ENCODE data around the gene PGC.

Gene PGC

DNA sequence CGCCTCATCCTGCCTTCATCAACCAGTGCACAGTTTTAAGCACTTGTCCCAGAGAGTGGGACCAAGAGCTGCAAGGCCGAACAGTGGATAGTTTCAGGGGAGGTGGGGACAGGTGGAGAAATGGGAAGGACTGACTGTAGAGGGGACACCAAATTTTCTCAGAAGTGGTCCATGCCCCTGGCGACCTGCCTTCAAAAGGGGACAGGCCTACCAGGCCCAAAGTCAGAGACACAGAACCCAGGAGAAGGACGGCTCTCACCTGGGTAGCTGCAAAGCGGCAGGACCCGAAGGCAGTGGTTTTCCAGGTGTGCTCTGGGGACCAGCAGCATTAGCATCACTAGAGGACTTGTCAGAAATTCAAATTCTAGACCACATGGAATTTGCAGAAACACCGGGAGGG, 17.6 kb downstream of the PGC start:
- Mint-ChIP-seq H3K27ac (ENCODE audit: low read depth) (peak overlapping the region; percentile 55), H3K4me1 (peaks cover 54% of the 10 kb centered on the region), H3K36me3 (ENCODE audit: insufficient read depth) (peaks cover 13% of the 10 kb centered on the region), H3K4me3 (no peak overlapping the region), H3K9me3 (no peaks in the 10 kb centered on the region), H3K27me3 (no peaks in the 10 kb centered on the region)
- DNase-seq (ENCODE audit: low spot score in 2 of 2) = no peak
- no peak for ATAC-seq (replicated peaks; ENCODE audit: extremely low read depth, poor library complexity, severe bottlenecking)

DNA sequence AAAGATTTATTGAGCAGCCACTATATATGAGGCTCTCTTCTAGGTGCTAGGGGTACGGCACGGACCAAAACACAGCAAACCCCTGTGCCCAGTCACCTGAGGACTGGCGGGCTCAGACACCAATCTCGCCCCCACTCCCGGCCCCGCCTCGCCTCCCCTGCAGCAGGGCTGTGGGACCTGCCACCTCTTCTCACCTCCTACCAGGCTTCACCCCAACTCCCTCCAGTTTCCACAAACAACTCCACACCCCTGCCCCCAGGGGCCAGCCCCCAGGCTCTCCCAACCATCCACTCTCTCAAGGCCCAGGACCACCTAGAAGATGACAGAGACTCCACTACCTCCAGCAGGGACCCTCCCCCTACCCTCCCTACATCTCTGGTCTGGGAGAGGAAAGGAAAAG, 18.2 kb downstream of the PGC start:
- Mint-ChIP-seq H3K36me3 (ENCODE audit: insufficient read depth) (peaks cover 13% of the 10 kb centered on the region), H3K4me3 (peak overlapping the region; percentile 37), H3K9me3 (no peaks in the 10 kb centered on the region), H3K27ac (ENCODE audit: low read depth) (peak overlapping the region; percentile 61), H3K4me1 (peaks cover 57% of the 10 kb centered on the region), H3K27me3 (no peaks in the 10 kb centered on the region)
- ATAC-seq (replicated peaks; ENCODE audit: extremely low read depth, poor library complexity, severe bottlenecking) (no peak), DNase-seq (ENCODE audit: low spot score in 2 of 2) (no peak)

DNA sequence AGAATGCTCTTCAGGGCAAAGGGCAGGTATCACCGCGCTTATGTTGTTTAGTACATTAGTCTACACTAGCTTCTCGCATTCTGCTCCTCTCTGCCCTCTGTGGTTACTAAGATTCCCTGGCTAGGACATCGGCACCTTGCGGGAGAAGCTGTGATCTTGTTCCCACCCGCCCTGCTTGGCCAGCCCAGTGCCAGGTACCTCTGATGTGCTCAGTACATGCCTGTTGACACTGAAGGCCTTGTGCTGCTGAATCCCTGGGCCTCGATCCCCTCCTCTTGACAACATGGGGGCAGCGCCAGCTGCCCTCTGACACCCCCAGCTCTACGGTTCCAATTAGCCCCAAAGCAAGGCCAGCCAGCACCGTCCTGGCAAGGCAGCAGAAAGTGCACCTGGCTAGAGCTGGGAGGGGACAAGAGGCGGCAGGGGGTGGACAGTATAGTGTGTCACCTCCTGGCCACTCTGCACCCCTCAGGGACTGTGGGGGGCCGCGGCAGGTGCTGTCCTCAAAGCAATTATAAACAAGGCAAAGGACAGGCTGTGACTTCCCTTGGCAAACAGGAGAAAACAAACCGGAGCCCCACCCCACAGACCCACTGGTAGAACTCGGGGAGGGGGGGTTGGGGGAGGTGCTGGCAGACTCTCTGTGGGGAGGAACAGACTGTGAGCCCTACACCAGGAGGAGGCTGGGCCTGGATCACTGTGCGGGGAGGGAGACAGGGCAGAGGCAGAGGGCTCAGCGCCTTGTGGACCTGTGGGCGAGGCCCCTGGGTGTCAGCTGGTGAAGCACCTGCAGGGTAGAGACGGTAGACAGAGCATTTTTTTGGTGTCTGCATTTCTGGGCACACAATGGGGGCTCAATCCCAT, 18.9 kb downstream of the PGC start:
- H3K9me3 Mint-ChIP-seq = no peaks in the 10 kb centered on the region
- peaks cover 11% of the 10 kb centered on the region for H3K36me3 Mint-ChIP-seq (ENCODE audit: insufficient read depth)
- no peaks in the 10 kb centered on the region for H3K27me3 Mint-ChIP-seq
- H3K4me3 Mint-ChIP-seq = peak overlapping the region; percentile 37
- H3K27ac Mint-ChIP-seq (ENCODE audit: low read depth) = peak overlapping the region; percentile 61
- ATAC-seq (replicated peaks; ENCODE audit: extremely low read depth, poor library complexity, severe bottlenecking) (no peak), DNase-seq (ENCODE audit: low spot score in 2 of 2) (no peak)
- peaks cover 58% of the 10 kb centered on the region for H3K4me1 Mint-ChIP-seq

DNA sequence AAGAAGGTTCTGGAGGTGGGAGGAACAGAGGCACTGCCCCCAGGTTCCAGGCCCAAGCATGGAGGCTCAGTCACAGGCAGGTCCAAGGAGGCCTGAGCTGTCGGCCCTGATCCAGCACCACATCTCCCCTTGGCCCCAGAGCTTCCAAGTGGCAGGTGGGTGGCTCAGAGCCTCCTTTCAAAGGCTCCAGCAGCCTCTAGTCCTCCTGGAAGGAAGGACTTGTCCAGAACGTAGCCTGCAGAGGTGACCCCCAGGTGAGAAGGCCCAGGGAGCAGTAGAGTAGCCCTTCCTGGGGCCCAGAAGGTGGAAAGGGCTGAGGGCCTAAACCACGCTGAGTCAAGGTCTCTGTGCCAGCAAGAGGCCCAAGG, 19.5 kb downstream of the PGC start:
- ATAC-seq (replicated peaks; ENCODE audit: extremely low read depth, poor library complexity, severe bottlenecking) (no peak), DNase-seq (ENCODE audit: low spot score in 2 of 2) (no peak)
- H3K36me3 Mint-ChIP-seq (ENCODE audit: insufficient read depth) = peaks cover 10% of the 10 kb centered on the region
- peaks cover 53% of the 10 kb centered on the region for H3K4me1 Mint-ChIP-seq
- H3K9me3 Mint-ChIP-seq = no peaks in the 10 kb centered on the region
- H3K4me3 Mint-ChIP-seq = no peak overlapping the region
- no peaks in the 10 kb centered on the region for H3K27me3 Mint-ChIP-seq
- no peak overlapping the region for H3K27ac Mint-ChIP-seq (ENCODE audit: low read depth)

DNA sequence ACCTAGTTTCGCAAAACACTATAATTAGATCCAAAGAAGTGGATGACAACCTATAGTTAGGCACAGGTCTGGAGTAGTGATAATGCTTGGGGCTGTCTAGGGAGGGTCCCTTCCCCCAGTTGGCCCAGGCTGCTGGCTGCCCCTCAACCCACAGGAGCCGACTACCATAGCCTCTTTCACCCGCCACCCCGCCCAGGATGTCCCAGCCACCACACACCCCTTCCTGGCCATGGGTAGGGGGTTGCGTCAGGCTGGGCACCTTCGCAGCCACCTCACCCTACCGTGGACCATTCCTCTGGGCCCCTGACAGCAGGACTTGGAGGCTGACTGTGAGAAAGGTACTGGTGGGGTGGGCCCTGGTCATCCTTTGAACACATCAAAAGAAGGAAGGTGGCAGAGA, 20.3 kb downstream of the PGC start:
- no peaks in the 10 kb centered on the region for H3K9me3 Mint-ChIP-seq
- no peak for DNase-seq (ENCODE audit: low spot score in 2 of 2)
- peaks cover 48% of the 10 kb centered on the region for H3K4me1 Mint-ChIP-seq
- no peak for ATAC-seq (replicated peaks; ENCODE audit: extremely low read depth, poor library complexity, severe bottlenecking)
- H3K36me3 Mint-ChIP-seq (ENCODE audit: insufficient read depth) = peaks cover 7% of the 10 kb centered on the region
- H3K27ac Mint-ChIP-seq (ENCODE audit: low read depth) = peak overlapping the region; percentile 85
- peak overlapping the region; percentile 70 for H3K4me3 Mint-ChIP-seq
- no peaks in the 10 kb centered on the region for H3K27me3 Mint-ChIP-seq

DNA sequence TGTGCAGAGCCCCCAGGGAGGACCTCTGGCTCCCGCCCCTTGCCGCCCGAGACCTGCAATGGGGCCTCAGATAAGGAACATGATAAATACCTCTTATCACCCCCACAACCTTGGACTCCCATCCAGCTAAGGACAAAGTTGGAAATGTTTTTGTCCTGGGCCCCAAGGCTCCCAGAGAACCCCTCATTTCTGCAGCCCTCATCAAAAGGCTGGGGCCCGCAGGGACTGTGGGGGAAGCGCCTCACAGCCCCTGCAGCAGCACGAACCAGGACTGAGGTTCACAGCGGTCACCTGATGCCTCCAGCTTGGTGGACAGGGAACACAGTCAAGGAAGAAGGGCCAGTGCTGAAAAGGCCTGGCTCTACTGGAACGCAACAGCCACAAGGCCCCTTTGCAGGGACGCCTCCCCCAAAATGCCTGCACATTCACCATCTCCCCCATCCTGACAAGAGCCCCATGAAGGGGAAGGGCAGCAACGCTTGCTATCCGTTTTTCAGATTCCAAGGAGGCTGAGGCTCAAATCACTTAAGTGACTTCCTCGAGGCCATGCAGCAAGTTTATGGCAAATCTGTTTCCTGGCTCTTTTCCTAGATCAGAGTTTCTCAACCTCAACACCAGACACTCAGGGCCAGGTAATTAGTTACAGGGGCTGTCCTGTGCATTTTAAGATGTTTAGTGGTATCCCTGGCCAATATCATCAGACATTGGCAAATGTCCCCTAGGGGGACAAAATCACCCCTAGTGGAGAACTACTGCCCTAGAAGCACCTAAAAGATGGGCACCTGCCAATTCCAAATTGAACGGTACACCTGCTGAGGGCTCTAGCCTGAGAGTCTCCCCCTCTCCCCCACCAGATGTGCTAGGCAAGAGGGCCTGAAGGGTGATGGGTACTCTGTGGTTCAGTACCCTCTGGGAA, 22.4 kb downstream of the PGC start:
- Mint-ChIP-seq H3K27me3 (no peaks in the 10 kb centered on the region), H3K36me3 (ENCODE audit: insufficient read depth) (peaks cover 4% of the 10 kb centered on the region), H3K27ac (ENCODE audit: low read depth) (no peak overlapping the region), H3K4me3 (no peak overlapping the region), H3K9me3 (no peaks in the 10 kb centered on the region), H3K4me1 (peaks cover 33% of the 10 kb centered on the region)
- DNase-seq (ENCODE audit: low spot score in 2 of 2) (no peak), ATAC-seq (replicated peaks; ENCODE audit: extremely low read depth, poor library complexity, severe bottlenecking) (no peak)

DNA sequence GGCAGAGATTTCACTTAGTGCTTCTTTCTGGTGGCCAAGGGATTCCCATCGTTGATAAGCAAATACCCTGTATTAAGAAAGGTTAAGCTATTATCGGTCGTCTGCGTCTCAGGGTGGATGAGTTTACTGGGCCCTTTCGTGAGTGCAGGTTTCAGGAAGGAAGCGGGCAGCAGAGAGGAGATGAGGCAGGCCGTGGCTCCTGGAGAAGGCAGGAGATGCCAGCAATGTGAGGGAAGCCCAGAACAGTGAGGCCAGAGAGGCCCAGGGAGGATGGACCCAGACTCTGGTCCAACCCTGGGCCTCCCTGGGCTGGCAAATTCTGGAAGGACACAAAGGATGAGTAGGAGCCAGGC, 23.0 kb downstream of the PGC start:
- H3K27me3 Mint-ChIP-seq = no peaks in the 10 kb centered on the region
- H3K27ac Mint-ChIP-seq (ENCODE audit: low read depth) = peak overlapping the region; percentile 65
- H3K9me3 Mint-ChIP-seq = no peaks in the 10 kb centered on the region
- no peak overlapping the region for H3K4me3 Mint-ChIP-seq
- peaks cover 3% of the 10 kb centered on the region for H3K36me3 Mint-ChIP-seq (ENCODE audit: insufficient read depth)
- H3K4me1 Mint-ChIP-seq = peaks cover 28% of the 10 kb centered on the region
- no peak for DNase-seq (ENCODE audit: low spot score in 2 of 2)
- ATAC-seq (replicated peaks; ENCODE audit: extremely low read depth, poor library complexity, severe bottlenecking) = no peak

DNA sequence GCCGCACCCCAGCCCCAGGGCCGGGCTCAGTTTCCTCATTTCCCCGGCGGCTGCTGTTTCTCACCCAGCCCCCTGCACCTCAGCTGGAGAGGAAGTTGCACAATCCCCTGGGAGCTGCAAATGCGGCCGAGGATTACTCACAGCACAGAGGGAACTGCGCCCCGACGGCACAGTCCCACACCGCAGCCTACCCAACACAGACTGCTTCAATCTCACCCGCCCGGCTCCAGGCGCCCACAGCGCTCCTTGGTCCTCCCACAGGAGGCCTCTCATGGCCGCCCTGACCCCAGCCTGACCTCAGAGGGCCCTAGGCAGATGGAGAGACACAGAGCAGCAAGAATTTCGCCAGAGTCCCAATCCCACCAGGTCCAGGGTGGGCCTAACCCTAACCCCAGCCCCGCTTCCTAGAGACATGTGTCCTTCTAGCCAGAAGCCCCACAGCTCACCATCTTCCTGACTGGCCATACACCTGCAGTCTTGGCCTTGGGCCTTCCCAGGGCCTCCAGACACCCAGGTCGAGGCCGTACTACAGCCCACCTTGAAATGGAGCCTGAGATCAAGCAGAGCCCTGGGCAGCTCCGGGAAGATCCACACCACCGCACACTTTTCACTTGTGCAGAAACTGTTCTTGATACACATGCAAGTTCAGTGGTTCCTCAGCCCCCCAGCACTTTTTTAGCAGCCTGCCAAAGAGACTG, 23.5 kb downstream of the PGC start:
- Mint-ChIP-seq H3K4me3 (peak overlapping the region; percentile 30), H3K9me3 (no peaks in the 10 kb centered on the region), H3K27ac (ENCODE audit: low read depth) (peak overlapping the region; percentile 65), H3K27me3 (no peaks in the 10 kb centered on the region), H3K4me1 (peaks cover 22% of the 10 kb centered on the region), H3K36me3 (ENCODE audit: insufficient read depth) (no peaks in the 10 kb centered on the region)
- ATAC-seq (replicated peaks; ENCODE audit: extremely low read depth, poor library complexity, severe bottlenecking) (peak; percentile 43), DNase-seq (ENCODE audit: low spot score in 2 of 2) (no peak)

DNA sequence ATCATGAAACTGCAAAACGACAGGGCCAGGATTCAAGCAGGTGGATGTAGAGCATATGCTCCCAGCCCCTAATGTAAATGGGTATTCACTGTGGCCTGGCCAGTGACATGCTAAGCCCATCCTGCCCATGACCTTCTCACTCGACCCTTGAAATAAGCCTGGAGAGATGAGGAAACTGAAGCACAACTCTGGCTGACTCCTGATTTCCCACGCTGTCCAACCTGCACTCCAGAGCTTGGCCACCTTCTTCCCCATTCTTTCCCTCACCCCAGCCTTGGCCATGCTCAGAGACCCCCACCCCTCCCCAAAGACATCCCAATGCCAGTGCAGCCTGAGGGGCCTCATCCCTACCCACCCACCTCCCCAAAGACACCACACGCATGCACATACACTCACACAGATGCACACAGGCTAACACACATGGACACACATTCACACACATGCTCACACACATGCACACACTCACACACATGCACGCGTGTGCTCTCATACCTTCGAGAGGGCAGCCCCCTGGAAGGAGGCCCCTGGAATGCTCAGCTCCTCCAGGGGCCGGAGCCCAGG, 24.1 kb downstream of the PGC start:
- no peak for ATAC-seq (replicated peaks; ENCODE audit: extremely low read depth, poor library complexity, severe bottlenecking)
- H3K27me3 Mint-ChIP-seq = no peaks in the 10 kb centered on the region
- DNase-seq (ENCODE audit: low spot score in 2 of 2) = no peak
- H3K4me3 Mint-ChIP-seq = no peak overlapping the region
- H3K4me1 Mint-ChIP-seq = peaks cover 21% of the 10 kb centered on the region
- no peaks in the 10 kb centered on the region for H3K36me3 Mint-ChIP-seq (ENCODE audit: insufficient read depth)
- no peak overlapping the region for H3K27ac Mint-ChIP-seq (ENCODE audit: low read depth)
- no peaks in the 10 kb centered on the region for H3K9me3 Mint-ChIP-seq

DNA sequence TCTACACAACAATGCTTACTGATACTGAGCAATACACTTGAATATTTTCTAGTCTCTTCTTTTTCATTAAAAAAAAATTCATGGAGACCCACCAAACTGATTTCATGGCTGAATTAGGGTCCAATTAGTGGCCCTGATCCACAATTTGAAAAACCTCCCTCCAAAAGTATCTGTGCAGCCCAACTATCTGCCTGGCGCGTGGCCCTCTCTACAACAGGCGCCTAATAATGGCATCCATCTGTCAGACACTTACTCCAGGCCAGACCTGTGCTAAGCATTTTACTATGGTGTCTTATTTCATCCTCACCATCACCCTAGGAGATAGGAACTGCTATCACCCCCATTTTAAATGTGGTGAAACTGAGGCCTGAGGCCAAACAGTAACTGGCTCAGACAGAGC, 25.8 kb downstream of the PGC start:
- Mint-ChIP-seq H3K4me1 (peaks cover 29% of the 10 kb centered on the region), H3K36me3 (ENCODE audit: insufficient read depth) (no peaks in the 10 kb centered on the region), H3K4me3 (no peak overlapping the region), H3K27ac (ENCODE audit: low read depth) (peak overlapping the region; percentile 36), H3K27me3 (no peaks in the 10 kb centered on the region), H3K9me3 (no peaks in the 10 kb centered on the region)
- ATAC-seq (replicated peaks; ENCODE audit: extremely low read depth, poor library complexity, severe bottlenecking) (no peak), DNase-seq (ENCODE audit: low spot score in 2 of 2) (no peak)

DNA sequence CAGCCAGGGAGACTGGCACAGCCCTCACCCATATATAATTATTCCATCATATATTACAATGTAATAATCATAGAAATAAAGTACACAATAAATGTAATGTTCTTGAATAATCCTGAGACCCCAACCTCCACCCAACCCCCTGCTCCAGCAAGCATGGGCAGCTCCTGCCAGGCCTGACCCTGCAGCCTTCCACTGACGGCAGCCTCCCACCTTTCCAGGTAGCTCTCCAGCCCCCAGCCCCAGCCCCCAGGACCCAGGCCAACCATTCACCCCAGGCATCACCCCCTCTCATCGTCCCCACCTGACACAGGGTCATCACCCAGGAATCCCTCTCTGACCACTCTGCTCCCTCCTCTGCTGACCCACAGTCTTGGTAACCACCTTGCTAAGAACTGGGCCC, 26.4 kb downstream of the PGC start:
- no peaks in the 10 kb centered on the region for H3K36me3 Mint-ChIP-seq (ENCODE audit: insufficient read depth)
- no peaks in the 10 kb centered on the region for H3K27me3 Mint-ChIP-seq
- peak overlapping the region; percentile 36 for H3K27ac Mint-ChIP-seq (ENCODE audit: low read depth)
- no peaks in the 10 kb centered on the region for H3K9me3 Mint-ChIP-seq
- no peak overlapping the region for H3K4me3 Mint-ChIP-seq
- DNase-seq (ENCODE audit: low spot score in 2 of 2) = no peak
- peaks cover 35% of the 10 kb centered on the region for H3K4me1 Mint-ChIP-seq
- ATAC-seq (replicated peaks; ENCODE audit: extremely low read depth, poor library complexity, severe bottlenecking) = no peak

DNA sequence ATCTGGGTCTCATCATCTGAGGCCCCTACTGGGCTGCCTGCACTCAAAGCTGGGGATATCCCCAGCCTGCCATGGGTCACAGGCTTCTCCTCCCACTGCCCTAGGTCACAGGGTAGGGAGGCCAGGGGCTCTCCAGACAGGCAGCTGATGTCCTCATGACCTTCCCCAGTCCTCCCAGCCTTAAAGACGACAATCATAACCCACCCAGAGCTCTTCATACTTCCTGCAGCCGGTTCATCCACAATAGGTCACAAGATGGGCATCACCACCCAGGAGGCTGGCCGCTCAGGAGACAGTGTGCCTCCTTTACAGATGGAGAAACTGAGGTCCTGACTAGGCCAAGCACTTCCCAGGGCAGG, 27.0 kb downstream of the PGC start:
- H3K4me3 Mint-ChIP-seq = no peak overlapping the region
- H3K27ac Mint-ChIP-seq (ENCODE audit: low read depth) = no peak overlapping the region
- H3K4me1 Mint-ChIP-seq = peaks cover 38% of the 10 kb centered on the region
- no peaks in the 10 kb centered on the region for H3K27me3 Mint-ChIP-seq
- no peak for ATAC-seq (replicated peaks; ENCODE audit: extremely low read depth, poor library complexity, severe bottlenecking)
- H3K9me3 Mint-ChIP-seq = no peaks in the 10 kb centered on the region
- no peak for DNase-seq (ENCODE audit: low spot score in 2 of 2)
- no peaks in the 10 kb centered on the region for H3K36me3 Mint-ChIP-seq (ENCODE audit: insufficient read depth)

Measured in central memory CD8-positive, alpha-beta T cell (primary cell).